UCSD-AML1 (cell line): ENCODE measurements around the gene CETN2.
"Not testable (repeated sequence)": the region's sequence is repeated elsewhere in the genome, so short reads cannot be mapped to it uniquely, and the experiment has no call there.

Experiments
- DNase-seq: peaks from one replicate; lab custom pipeline; 2025; ENCODE audit not compliant: unreplicated experiment; lab: John Stamatoyannopoulos, UW

The CETN2 gene

DNA sequence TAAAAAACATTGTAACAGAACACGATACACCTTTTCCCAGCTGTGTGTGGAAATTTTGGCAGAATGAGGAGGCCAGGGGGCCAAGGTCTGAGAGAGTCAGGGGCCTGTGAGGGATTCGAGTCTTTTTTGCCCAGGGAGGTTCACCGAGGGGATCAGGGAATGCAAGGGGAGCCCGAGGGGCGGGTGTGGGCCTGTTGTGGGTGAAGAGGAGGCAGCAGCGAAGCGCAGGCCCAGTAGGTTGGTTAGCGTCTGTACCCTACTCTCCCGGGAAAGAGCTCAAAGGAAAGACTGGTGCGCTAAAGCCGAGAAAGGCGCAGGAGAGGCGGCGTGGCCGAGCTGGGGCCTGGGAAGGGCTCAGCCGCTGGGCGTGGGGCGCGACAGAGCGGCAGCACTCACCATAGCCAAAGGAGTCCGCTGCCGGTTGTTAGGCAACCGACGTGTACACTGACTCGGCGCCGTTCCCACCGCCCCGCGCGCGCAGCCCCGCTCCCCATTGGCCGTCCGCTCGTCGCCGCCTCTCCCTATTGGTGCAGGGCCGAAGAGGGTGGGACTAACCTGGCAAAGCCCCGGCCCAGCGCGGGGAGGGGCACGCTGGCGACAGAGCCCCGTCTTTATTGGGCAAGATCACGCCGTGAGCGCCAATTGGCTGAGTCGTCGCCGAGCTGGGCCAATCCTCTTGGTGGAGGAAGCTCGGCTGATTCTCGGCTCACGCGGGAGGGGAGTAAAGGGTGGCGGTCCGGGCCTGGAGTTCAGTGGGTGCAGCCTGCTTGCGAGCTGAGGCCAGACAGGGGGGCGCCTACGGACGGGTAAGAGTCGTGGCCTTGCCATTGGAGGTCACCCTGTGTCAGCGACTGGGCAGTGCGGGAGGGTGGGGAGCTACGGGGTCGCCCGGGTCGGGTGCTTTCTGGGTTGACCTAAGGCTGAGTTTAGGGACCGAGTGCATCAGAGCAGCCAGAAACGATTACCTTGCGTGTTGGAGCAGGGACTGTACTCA lies at the start of gene CETN2, which contains the start of gene NSDHL:
Gene CETN2, minus strand, starts transcription at position 446 of the 994 bp plus-strand sequence. Its CDS starts 47 bp downstream, at position 399.
Gene NSDHL, plus strand, starts transcription at position 752 of the 994 bp plus-strand sequence. CDS start 15,262 bp downstream, outside the sequence.
- peak; percentile 91 for DNase-seq

DNA sequence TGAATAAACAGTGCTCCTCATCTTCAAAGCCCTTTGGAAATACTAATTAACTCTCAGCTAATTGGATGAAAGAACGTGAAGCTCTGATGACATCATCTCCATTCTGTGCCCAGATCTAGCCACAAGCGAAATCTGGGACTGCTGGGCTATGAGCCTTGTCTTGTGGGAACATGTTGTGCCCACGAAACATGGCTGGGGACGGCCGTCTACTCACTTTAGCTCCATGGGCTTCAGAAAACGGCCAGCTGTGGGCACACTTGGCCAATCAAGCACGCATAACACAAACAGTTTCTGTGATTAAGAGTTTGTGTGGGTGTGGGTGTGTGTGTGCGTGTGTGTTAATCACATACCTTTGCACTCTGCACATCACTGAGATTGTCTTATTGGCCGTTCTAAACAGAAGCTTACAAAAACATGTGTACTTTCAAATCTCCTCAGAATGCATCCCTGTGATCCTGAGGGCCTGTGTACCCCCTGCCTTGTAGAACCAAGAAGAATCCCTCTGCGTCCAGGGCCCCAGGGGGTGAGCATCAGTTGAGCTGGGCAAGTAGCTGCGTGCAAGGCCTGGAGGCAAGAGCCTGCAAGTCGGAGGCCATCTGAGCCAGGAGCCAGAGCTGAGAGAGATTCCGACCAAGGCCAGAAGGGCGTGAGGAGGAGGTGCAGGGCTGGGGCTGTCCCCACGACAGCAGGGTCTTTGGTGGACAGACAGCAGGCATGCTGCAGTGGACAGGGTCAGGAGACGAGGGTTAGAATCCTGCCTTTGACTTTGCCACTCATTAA lies 48.6 kb upstream of the CETN2 start:
- DNase-seq: no peak

DNA sequence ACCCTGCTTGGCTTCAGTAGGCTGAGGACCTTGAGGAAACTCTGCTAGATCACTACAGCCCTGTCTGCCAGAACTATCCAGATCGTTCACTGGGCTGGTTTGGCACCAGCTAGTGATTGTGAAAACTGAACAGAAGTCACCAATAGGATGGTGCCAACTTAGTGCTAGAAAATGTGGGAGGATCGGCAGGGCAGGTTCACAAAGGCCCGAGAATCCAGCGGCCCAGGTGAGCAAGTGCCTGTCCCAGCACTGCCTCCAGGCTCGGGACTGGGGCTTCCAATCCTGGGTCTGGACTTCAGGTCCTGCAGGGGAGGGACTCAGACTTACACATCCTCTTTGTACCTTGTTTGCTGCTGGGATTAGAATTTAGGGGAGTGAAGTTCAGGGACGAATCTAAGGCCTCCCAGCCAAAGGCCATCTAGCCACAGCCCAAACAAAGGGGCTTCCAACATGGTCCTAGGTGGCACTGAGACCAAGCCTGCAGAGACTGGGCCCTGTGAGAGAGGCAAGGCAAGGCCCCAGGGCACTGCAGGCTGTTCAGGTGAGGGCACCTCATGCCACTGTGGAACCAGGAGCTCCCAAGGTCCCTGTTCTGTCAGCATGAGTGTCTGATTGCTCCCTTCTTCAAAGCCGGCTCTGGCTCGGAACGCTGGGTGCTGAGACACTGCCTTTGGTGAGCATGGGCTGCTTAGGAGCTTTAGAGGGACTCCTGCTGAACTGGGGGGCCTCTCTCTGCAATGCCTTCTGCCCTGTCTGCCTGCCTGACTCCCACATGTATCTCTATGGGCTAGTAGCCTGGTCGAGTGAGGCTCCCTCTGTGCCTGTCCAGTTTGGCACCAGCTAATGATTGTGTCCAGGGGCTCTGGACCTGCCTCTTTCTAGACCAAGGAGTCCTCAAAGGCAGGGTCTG lies 46.6 kb upstream of the CETN2 start:
- no peak for DNase-seq

DNA sequence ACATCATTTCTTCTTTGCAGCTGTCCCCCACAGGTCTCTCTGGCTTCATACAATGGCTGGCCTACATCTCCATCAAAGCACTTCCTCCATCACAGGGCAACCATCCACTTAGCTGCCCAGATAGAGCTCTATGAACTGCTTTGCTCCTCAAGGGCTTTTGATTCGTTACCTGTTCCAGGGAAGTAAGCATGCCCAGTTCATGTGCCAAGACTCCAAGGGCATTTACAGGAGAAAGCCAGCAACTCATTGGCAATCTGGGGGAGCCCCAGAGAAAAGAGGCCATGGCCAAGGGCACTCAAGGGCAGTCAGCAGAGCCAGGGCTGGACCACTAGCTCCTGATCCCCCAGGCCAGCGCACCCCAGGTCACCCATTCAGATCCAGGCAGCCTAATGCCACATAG lies 42.8 kb upstream of the CETN2 start:
- no peak for DNase-seq

DNA sequence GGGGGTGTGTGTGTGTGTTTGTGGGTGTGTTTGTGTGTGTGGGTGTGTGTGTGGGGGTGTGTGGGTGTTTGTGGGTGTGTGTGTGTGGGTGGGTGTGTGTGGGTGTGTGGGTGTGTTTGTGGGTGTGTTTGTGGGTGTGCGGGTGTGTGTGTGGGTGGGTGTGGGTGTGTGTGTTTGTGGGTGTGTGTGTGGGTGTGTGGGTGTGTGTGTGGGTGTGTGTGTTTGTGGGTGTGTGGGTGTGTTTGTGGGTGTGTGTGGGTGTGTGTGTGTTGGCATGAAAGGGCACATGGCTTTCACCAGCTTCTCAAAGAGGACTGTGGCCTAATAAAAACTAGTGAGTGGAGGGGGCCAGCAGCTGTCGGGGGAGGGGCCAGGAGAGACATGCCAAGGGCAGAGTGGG lies 42.0 kb upstream of the CETN2 start:
- no peak for DNase-seq

DNA sequence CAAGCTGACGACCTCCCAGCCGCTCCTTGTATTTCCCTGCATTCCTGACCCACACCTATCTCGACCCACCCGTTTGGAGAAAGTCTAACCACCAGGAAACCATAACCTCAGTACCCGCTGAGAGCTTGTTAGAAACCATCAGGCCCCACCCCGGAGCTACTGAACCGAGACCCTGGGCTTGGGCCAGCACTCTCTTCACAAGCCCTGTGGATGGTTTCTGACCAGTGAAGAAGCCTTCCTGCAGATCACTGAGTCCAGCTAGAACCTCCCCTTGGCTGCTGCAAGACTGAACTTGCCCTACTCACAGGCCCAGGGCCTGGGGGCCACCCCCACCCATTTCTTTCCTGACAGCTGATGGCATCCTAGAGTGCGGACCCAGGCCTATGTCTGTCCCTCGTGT lies 40.7 kb upstream of the CETN2 start:
- no peak for DNase-seq

DNA sequence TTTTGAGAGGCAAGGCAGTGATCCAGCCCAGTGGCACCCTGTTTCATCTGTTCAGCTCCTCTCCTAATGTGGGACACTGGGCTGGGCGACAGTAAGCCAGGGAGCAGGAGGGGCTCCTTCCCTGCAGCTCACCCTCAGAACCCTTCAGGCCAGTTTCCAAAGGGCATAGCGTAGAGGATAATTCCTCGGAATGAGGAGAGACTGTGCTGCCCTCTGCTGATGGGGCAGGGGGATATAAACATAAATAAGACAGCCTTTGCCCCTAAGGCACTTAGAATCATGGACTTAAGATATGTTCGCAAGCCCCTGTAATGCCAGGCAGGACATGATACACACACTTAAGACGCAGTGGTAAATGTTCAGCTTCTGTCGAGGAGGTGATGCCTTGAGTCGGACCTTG lies 39.4 kb upstream of the CETN2 start:
- no peak for DNase-seq

DNA sequence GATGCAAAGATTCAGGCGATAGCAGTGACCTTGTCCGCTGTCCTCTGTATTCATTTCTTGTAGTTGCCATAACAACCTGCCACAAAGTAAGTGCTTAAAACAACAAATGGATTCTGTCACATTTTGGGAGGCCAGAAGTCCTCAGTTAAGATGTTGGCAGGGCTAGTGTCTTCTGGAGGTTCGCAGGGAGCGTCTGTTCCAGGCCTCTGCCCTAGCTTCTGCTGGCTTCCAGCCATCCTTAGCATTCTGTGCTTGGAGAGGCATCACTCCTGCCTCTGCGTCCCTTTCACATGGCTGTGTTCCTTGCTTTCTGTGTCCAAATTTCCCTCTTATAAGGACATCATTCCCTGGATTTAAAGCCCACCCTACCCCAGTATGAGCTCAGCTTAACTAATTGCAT lies 35.8 kb upstream of the CETN2 start:
- no peak for DNase-seq

DNA sequence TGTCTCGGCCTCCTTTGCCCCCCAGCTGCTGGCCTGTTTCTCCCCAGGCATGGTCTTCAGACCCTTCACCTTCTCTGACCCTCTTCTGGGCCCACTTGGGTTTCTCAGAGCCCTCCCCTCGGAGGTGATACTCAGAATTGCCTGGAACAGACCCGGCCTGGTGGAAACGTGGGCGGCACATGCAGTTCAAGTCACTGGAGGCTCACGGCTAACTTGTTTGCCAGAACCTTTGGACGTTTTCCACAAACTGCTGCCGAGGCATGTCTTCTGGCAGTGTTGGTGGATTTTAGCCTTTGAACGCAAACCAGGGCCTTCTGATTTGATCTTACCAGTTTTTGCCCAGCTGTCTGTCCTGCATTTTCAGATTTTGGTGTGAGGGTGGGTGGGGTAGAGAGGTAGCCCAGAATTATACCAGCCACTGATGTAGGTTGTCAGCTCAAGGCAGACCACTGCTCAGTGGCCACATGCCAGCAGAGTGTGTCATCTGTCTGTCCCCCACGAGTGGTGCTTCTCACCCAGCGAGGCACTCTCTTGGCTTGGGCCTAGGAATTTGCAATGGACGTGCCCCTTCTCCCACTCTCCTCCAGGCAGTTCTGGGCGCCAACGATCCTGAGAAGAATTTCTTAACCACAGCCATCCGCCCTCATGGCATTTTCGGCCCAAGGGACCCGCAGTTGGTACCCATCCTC lies 34.8 kb upstream of the CETN2 start:
- no peak for DNase-seq

DNA sequence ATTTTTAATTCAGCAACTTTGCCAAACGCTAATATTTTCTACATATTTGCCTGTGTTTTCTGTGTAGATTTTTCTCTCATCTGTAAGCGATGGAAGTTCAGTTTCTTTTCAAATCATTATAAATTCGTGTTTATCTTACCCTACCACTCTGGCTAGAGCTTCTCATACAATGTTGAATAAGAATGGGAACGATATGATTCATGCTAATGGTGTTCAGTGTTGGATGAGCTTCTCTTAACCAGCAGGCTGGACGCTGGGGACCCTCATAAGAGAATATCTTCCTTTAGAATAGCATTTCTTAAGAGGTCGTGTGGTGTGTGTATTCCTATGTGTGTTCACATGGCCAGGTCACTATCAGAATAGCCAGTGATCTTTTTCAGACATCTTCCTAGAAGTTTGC lies 31.3 kb upstream of the CETN2 start:
- DNase-seq: no peak

DNA sequence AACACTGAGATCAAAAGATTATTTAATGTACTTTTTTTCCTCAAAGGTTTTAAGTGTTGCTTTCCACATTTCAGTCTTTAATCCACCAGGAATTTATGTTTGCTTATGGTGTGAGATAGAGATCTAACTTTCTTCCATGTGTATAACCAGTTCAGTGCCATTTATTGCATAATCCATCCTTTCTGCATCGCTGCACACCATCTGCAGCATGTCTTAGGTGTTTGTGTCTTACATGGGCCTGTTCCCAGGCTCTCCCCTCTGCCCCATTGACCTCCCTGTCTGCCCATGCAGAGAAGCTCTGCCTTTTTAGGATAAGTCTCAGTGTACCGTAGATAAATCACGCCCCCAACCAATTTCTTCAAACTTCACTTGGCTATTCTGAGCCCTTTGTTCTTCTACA lies 30.6 kb upstream of the CETN2 start:
- no peak for DNase-seq

DNA sequence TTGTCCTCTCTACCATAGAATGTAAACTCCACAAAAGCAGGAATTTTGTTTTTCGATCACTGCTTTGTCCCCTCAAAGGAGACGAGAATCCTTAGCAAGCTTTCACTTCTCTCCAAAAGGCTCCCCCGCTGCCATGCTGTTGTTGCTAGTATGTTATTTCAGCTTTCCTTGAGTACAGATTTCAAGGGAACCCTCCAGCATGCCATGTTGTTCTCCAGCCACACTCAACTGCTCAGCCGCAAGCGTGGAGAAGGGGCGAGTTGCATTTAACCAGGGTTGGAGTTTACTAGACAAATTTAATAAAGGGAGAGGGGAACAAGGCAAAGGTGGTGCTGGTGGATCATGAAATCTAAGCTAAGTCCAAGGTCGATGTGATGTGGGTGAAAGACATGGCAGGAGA lies 23.4 kb upstream of the CETN2 start:
- DNase-seq: no peak

DNA sequence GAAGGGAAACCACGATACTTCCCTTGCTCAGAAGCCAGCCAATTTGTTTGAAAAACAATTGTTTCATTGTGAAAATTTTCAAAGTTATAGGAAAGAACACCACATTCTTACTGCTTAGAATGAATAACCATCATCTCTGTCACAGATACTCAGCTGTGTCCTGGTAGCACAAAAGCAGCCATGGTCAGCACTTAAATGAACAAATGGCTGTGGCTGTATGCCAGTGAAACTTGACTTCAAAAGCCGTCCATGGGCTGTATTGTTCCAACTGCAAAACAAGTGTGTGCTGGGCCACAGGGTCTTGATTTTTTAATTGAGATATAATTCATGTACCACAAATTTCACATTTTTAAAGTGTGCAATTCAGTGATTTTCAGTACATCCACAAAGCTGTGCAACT lies 19.9 kb upstream of the CETN2 start:
- no peak for DNase-seq

DNA sequence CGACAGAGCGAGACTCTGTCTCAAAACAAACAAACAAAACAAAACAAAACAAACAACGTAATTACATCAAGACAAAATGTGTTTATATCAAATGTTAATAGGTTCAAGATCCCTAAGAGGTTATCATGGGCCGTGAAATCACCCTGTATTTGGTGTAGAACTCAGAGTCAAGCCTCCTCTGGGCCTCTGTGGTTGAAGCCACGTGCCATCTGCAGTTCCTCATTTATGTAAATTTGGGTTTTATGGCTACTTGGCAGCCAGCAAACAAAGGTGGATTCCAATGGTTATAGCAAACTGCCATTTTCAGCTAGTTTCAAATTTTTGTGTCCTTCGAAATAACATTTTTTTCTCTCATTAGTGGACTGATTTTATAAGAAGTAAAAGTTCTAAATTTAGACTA lies 16.7 kb upstream of the CETN2 start:
- DNase-seq: no peak

DNA sequence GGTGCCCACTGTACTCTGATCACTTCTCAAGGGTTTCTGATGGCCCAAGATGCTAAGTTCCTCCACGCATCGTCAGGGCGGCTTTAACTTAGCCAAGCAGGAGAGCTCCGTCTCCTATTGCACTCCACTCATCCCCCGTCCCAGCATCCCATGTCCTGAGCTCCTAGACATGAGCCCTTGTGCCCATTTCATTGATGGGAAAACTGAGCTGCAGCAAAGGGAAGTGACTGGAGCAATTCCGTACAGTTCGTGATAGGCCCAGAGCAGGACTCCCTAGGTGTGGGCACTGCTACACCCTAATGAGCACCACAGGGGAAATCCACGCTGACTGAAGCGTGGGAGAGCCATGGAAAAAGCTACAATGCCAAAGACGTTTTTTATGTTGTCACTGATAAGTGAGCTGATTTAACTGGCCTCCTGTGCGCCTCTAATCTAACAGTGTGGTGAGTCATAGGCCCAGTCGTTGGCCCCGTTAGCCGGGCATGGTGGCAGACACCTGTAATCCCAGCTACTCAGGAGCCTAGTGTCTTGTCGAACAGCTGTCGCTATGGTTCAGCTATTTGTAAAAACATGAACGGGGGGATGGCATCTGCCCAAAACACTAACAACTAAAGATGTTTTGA lies 15.2 kb upstream of the CETN2 start:
- no peak for DNase-seq

DNA sequence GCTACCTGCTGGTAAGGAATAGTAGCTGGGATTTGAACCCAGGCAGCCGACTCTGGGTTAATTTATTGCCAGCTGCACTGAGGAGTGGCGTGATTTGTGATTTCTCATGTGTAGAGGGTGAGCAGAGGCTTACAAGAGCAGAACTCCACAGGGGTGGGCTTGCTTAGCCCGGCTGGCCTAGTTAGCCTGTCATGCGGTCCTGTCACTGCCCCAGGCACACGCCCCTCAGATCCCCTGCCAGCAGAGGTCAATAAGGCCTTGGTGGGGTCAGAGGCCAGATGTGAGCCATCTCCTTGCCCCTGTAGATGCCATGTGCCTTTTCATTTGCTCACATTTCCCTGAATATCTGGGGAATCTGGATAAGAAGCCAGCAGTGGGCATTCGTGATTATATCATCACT lies 13.7 kb upstream of the CETN2 start:
- no peak for DNase-seq

DNA sequence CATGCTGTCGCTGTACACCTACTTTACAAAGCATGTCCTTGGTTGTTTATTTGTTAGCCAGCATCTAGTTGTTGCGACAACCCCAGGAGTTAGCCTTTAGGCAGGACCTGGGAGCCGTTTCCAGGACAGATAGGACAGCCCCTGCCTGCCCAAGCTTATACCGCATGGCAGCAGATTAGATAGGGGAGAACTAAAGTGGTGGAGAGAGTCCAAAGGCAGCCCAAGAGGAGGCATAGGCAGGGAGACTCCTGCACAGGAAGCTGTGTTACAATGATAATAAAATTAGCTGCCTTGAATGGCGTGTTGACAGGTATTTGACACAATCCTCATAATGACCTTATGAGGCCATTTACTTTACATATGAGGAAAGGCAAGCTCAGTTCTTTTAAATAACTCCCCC lies 13.3 kb upstream of the CETN2 start:
- DNase-seq: no peak

DNA sequence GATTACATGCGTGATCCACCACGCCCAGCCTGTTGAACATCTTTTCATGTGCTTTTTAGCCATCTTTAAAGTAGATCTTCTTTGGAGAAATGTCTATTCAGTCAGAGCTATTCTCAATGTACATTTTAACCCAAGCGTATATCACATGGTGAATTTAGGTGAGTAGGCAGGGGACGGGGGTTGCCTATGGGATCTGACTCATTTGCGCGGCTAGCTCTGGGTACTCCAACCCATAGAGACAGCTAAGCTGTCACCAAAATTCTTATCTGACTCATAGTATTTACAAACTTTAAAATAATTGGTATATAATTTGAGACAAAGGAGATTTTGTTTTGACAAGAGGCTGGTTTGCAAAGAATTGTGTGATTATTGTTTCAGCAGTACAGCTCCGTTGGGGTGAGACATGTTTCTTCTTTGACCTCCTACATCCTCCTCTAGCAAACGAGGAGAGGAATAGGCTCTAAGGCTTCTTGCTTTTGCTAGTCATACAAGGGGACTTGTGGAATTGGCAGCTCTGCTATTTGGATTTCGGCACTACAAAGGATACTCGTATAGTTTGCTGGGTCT lies 12.3 kb upstream of the CETN2 start:
- DNase-seq: no peak

DNA sequence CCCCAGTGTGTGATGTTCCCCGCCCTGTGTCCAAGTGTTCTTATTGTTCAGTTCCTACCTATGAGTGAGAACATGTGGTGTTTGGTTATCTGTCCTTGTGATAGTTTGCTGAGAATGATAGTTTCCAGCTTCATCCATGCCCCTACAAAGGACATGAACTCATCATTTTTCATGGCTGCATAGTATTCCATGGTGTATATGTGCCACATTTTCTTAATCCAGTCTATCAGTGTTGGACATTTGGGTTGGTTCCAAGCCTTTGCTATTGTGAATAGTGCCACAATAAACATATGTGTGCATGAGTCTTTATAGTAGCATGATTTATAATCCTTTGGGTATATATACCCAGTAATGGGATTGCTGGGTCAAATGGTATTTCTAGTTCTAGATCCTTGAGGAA lies 4.9 kb upstream of the CETN2 start:
- DNase-seq: not testable (repeated sequence)

DNA sequence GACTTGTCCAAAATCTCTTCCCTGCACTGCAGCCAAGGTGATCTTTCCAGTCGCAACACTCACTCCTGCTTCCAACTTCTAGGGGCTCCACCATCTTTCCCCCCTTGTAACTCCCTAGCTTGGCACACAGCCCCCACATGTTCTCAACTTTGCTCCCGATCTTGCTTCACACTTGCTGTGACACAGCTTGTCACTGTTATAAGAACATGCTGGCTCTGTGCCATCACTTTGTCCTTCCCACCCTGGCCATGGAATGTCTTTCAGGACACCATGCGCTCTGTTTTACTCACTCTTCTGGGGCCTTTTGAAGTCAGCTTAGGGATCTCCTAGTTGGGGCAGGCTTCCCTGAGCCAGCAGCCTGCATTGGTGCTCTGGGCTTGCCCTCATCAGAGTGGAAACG lies 2.8 kb upstream of the CETN2 start:
- no peak for DNase-seq
